Stimulated activated CD4-positive, alpha-beta T cell treated with anti-CD3 and anti-CD28 coated beads, Interleukin-1b, Interleukin-23, amount 100 ng/mL, for 1 hour (primary cell): ENCODE measurements around the gene DPF3.

Experiments
- DNase-seq, 2 donors: peaks; one replicate each; pipeline ENCODE4 v3.0.0-alpha.2; 2020; ENCODE audit warnings: low read depth in 2 of 2

Gene DPF3

DNA sequence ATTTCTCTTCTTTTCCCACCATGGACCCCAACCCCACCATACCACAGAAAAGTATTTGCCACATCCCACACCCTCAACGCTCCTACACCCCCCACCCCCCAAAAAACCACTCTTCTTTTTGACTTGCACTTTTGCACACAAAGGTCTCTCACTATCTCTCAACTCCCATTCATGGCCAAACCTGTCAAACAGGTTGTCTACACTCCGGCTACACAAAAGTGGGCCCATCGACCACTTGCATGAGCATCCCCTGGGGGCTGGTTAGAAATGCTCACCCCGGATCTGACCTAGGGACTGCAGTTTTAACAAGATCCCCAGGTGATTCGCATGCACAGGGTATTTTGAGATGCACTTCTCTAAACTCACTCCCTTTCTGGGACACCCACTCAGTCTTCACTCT, 248.2 kb downstream of the DPF3 start:
- no peak for DNase-seq

DNA sequence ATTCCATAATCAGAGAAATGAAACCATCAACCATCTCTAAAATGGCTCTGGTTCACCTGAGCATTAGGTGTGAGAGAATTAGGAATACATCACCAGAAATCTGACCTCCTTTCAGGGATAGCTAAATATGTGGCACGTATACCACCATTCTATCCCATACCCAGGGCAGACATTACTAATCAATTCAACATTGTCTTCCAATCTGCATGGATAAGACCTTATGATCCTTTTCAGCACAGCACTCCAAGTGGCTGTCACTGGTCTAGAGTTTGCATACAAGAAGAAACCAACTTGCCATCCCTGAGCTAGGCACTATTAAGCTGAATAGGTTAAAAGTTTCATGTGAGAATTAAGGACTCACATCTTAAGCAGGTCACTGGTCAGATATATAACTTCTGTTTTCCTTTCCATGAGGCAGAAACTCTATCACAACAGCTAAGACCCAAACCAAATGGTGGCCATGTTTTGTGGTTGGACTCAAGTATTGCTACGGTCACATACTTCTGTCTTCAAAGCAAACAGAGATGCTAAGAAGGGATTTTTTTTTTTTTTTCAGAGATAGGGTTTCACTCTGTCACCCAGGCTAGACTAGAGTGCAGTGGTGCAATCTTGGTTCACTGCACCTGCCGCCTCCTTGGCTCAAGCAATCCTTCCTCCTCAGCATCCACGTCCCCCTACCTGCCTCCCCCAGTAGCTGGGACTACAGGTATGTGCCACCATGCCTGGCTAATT, 249.0 kb downstream of the DPF3 start:
- no peak for DNase-seq

- no peak for DNase-seq
These were observed 249.9 kb downstream of the DPF3 start for GRCh38 chr14:72644038-72644437.

DNA sequence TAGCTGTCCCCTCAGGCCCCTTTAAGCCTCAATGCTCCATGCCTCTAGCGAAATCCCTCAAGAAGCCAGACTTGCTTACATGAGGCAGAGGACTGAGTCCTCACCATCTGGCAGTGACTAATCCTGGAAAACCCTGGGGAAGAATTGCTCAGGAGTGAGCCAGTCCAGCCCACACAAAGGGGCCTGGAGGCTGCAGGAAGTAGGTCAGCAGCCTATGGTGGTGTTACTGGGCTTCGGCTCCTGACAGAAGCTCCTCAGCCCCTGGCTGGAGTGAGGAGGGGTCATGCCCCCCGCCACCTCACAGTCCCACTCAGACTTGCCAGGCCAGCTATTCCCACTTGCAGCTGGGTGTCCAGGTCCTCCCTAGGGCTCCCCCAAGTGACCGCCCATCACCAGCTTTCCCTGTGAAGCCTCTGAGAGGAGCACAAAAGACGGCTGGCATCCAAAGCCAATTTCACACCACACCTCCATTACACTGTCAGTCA, 250.5 kb downstream of the DPF3 start:
- DNase-seq: no peak

- DNase-seq: no peak
These were observed 252.9 kb downstream of the DPF3 start for GRCh38 chr14:72640911-72641485.

- DNase-seq: no peak
These were observed 255.9 kb downstream of the DPF3 start for GRCh38 chr14:72638021-72638420.

DNA sequence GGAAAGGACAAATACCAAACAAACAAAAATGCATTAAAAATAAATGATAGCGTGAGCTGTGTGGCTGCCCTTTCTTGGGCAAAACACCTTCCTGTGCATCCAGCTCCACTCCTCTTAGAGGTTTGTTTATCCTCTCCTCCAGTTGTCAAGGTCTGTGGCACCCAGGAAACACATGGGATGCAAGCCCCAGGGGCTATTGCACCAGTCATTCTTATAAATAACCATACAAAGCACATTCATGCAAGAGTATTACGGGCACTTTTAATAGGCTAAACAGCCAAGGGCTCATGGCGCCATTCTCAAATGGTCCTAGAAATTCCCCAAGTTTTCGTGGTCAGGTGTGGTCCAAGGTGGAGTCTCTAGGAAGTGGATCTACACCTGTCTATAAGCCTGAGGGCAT, 257.0 kb downstream of the DPF3 start:
- no peak for DNase-seq

DNA sequence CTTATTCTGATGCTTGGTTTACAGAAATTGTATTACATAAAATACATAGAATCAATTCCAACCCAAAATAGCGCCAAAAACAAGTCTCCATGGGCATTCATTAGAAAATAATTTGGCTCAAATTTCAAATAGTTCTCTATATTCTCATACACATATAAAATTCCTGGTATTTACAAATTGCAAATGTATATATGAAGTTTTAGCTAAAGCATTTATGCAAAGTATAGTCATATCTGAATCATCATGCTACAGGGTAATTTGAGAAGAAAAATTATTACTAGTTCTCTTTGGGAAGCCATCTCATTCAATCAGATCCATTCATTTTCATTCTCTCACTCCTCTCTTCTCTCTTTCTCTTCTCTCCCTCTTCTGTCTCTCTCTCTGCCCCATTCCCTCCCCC, 257.8 kb downstream of the DPF3 start:
- DNase-seq: no peak

DNA sequence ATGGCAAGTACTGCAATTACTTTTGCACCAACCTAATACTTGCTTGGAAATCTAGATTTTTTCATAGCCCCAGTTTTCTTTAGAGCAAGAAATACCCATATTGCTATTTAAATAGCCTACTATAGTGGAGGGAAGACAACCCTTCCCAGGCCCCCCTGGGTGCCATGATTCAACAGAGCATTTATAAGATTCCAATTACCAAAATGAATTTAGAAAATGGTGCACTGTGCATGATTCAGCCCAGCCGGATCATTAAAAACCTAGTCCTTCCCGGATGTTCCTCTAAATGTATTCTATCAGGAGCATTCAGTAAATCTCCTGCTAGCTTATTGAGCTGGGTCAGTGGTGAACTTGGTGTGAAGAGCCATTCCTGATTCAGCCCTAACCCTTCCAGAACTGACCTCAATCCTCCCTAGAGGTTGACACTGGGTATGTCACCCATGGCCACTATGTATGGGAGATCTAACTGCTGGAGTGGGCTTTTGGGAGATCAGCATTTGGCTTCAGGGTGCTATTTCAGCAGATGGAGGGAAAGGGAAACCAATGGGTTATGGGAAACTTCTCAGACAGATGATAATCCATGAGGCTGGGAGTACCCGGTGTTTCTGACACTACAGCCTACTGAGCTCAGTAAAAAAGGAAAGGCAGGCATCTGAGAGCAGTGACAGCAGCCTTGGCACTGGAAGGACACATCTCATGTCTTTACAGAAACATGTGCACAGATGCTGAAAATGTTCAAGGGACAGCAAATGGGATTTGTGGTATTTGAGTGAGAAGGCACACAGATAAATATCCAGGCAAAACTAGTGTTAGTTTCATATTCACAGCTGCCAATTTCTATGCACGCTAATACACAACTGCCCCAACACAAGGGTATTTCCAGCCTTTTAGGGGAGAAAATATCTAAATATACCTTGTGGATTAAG, 258.9 kb downstream of the DPF3 start:
- DNase-seq: no peak

DNA sequence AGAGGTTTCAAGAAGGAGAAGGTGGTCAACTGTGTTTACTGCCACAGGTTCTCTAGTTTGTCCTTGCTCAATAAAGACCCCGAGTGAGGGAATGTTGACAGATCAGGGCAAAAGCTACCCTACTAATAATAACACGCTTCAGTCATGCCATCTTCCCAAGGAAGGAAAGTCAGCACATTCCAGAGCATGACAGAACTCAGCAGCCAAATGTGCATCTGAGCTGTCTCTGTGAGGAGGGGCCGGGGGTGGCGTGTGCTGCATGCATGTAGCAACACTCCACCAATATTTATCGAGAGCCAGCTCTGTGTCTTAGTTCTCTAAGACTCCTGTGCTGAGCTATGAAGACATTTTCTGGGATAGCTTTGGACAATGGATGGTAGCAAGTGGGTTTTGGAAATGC, 260.4 kb downstream of the DPF3 start:
- no peak for DNase-seq

DNA sequence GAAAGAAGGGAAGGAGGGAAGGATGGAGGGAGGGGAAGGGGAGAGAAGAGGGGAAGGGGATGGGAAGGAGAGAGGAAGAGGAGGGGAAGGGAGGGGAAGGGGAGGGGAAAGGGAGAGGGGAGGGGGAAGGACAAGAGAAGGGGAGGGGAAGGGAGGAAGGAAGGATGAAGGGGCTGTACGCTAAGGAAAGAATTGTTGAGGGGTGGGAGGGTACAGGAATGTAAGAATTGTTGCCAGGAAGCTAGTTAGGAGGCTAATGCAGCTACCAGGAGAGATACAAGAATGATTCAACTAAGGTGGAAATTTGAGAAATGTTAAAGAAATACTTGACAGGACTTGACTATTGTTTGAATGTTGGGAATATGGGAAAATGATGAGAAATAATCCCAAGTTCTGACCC, 261.2 kb downstream of the DPF3 start:
- DNase-seq: no peak

DNA sequence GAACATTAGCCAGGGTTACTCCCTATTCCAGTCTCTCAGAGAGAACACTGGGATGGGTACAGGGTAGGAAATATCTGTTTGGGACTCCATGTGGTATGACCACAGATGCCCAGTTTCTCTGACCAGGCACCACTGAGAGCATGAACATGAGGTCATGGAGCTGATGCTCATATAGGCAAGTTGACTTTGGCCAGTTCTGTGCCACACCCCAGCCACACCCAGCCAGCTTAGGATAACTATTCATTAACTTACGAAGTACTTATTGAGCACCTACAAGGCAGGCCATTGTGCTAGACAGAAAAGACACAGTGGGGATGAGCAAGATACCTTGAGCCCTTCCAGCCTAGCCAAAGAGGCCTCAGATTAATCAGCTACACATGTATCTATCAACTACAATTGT, 262.5 kb downstream of the DPF3 start:
- DNase-seq: no peak

- DNase-seq: no peak
These were observed 263.5 kb downstream of the DPF3 start for GRCh38 chr14:72630374-72630773.

DNA sequence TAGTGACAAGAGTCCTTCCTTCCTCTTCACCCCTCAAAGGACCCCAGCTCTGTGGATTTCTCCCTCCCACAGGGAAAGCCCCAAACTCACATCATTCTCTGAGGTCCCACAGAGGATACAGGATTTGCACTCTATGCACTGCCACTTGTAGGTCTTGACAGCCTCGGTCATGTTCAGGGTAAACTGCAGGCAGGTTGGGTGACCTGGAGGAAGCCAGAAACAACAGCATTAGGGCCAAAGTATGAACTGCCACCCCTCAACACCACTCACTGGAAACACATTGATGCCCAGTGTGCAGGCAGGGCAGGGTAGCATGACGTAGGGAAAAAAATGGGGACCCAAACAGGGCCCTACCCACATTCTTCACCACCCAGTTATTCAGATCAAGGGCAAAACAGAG, 264.4 kb downstream of the DPF3 start:
- no peak for DNase-seq

DNA sequence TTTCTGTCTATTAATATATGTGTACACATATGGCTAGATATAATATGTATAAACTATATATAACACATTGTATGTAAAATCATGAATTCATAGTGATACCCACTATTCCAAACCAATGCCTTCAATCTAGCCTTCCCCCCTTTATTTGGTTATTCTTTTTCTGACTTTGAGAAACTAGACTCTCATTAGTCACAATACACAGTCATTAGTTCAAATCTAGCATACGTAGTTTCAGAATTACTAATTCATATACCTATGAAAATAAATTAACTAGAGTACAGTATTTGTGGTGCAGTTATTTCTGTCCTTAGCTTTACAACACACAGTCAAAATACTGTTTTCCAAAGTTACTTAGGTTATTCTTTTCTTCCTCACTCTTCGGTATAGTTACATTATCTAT, 268.2 kb downstream of the DPF3 start:
- DNase-seq: no peak

DNA sequence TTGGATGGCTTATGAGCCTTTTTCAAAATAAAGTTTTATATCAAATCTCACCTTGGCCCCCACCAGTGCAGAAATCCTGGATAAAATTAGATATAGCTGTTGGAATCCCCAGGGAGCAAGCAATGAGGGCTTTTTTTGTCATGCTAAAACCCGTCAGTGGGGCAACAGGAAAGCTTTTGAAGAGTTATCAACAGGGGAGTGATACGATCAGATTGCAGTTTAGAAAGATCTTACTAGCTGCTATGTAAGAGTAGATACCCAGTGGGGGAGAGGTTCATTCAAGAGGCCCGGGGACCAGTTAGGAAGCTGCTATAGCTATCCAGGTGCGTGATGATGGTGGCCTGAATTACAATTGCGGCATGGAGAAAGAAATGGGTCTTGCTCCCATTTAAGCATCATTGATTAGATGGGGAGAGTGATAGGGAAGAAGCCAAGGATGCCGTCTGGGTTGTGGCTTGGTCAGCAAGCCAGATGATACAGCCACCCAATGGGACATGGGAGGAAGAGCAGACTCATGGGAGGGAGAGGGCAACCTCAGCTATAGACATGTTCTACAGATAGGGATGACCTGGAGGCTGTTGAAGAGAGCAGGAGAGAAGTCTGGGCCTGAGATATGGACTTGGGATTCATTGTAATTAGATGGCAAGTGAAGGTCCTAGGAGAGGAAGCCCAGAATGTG, 272.4 kb downstream of the DPF3 start:
- no peak for DNase-seq

- DNase-seq: no peak
These were observed 274.0 kb downstream of the DPF3 start for GRCh38 chr14:72619881-72620280.

GRCh38 chr14:72619111-72619571, 274.8 kb downstream of the DPF3 start:
- DNase-seq: no peak

GRCh38 chr14:72618424-72618823, 275.5 kb downstream of the DPF3 start:
- no peak for DNase-seq

DNA sequence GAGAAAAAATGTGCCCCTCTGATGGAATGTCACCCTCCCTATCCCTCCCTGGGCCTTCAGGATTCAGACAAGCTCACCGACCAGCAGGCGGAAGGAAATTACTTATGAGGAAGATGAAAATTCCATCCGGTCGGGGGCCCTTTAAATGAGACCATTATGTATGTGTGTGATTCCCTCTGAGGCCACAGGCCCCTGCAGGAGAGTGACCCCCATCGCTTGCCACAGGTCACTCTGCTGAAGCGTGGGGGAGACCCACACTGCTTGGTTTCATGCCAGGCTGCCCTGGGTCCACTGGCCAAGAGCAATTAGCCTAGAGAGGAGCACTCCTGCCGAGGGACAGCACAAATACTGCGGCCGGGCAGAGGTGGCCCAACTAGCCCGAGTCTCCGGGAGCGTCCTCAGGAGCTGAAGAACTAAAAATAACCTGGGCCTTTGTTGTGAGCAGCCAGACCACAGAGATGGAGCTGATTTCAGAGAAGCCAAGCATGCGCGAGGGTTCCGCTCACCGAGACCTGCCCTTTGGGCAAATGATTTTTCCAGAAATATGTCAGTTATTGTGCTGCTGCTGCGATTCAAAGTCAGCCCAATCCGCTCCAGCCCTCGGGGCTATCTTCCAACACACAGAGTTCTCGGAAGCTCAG, 276.4 kb downstream of the DPF3 start:
- DNase-seq: no peak

GRCh38 chr14:72616811-72617210, 277.1 kb downstream of the DPF3 start:
- DNase-seq: no peak
